Ishikawa (cell line): ENCODE data around the gene ZNF785.

Source experiments
- CEBPB ChIP-seq: IDR thresholded peaks from 2 replicates; pipeline ENCODE4 v1.6.1; 2012
- CREB1 ChIP-seq: IDR thresholded peaks from 2 replicates; pipeline ENCODE4 v1.6.1; 2012; ENCODE audit warnings: low read depth
- EGR1 ChIP-seq: IDR thresholded peaks from 2 replicates; pipeline ENCODE4 v1.6.1; 2012
- EP300 ChIP-seq: IDR thresholded peaks from 2 replicates; pipeline ENCODE4 v1.6.1; 2012; ENCODE audit warnings: borderline replicate concordance
- FOXM1 ChIP-seq: IDR thresholded peaks from 2 replicates; pipeline ENCODE4 v1.6.1; 2012; ENCODE audit warnings: low read depth, borderline replicate concordance
- MAX ChIP-seq: IDR thresholded peaks from 2 replicates; pipeline ENCODE4 v1.6.1; 2012
- NFIC ChIP-seq: IDR thresholded peaks from 2 replicates; pipeline ENCODE4 v1.6.1; 2012
- RAD21 ChIP-seq: IDR thresholded peaks from 2 replicates; pipeline ENCODE4 v1.6.1; 2012; ENCODE audit warnings: low read depth
- REST ChIP-seq: IDR thresholded peaks from 2 replicates; pipeline ENCODE4 v1.6.1; 2012; ENCODE audit warnings: low read depth, mild to moderate bottlenecking
- TAF1 ChIP-seq: IDR thresholded peaks from 2 replicates; pipeline ENCODE4 v1.6.1; 2012; ENCODE audit warnings: low read depth, mild to moderate bottlenecking
- TCF12 ChIP-seq: IDR thresholded peaks from 2 replicates; pipeline ENCODE4 v1.6.1; 2012; ENCODE audit warnings: low read depth
- TEAD4 ChIP-seq: IDR thresholded peaks from 2 replicates; pipeline ENCODE4 v1.6.1; 2012
- USF1 ChIP-seq: IDR thresholded peaks from 2 replicates; pipeline ENCODE4 v1.6.1; 2012
- YY1 ChIP-seq: IDR thresholded peaks from 2 replicates; pipeline ENCODE4 v1.6.1; 2012; ENCODE audit warnings: low read depth
- ZBTB7A ChIP-seq: IDR thresholded peaks from 2 replicates; pipeline ENCODE4 v1.6.1; 2012; ENCODE audit warnings: low read depth

ZNF785 gene

GRCh38 chr16:30602616-30603277 is 17.2 kb upstream of the ZNF785 start:
- TF ChIP-seq TAF1, result no peak
- no peak for TF ChIP-seq REST
- TF ChIP-seq CREB1, result no peak
- TF ChIP-seq RAD21, result no peak
- TF ChIP-seq CEBPB, result no peak
- no peak for TF ChIP-seq MAX
- no peak for TF ChIP-seq FOXM1
- TF ChIP-seq TCF12, result no peak
- no peak for TF ChIP-seq ZBTB7A
- TF ChIP-seq EP300, result no peak
- TF ChIP-seq EGR1, result no peak
- TF ChIP-seq USF1, result no peak
- TF ChIP-seq YY1, result no peak
- no peak for TF ChIP-seq NFIC
- no peak for TF ChIP-seq TEAD4

GRCh38 chr16:30601966-30602365 is 16.5 kb upstream of the ZNF785 start:
- no peak for TF ChIP-seq NFIC
- TF ChIP-seq EP300, result no peak
- TF ChIP-seq TEAD4, result no peak
- no peak for TF ChIP-seq TCF12
- no peak for TF ChIP-seq MAX

- TF ChIP-seq TEAD4 (no peak), YY1 (no peak), MAX (no peak), EP300 (no peak), ZBTB7A (no peak), NFIC (no peak), RAD21 (no peak), REST (no peak), TCF12 (no peak), TAF1 (no peak), CREB1 (no peak), EGR1 (no peak), USF1 (no peak)
Observed at GRCh38 chr16:30600929-30601328, 15.4 kb upstream of the ZNF785 start.

GRCh38 chr16:30600215-30600614 is 14.7 kb upstream of the ZNF785 start:
- TF ChIP-seq YY1 (no peak), CEBPB (no peak), MAX (no peak), TAF1 (no peak), TCF12 (no peak), CREB1 (no peak), ZBTB7A (no peak), TEAD4 (no peak), FOXM1 (no peak), EGR1 (no peak), REST (no peak), EP300 (no peak), RAD21 (no peak), USF1 (no peak), NFIC (no peak)
